HEK293 (cell line): ENCODE results near the gene CD74.

Experiments
- ZNF114 ChIP-seq: fragments of 450-650 bp; formaldehyde crosslinking; IDR thresholded peaks from 2 replicates; pipeline ENCODE4 v1.5.0; 2017; ENCODE audit warnings: missing biosample characterization, missing genetic modification characterization
- TF ChIP-seq, protein P1 (sequence below): fragments of 450-650 bp; formaldehyde crosslinking; IDR thresholded peaks from 2 replicates; pipeline ENCODE4 v1.5.1; 2016; ENCODE audit warnings: missing biosample characterization, missing genetic modification characterization
- TF ChIP-seq, protein P2 (sequence below): fragments of 450-650 bp; formaldehyde crosslinking; IDR thresholded peaks from 2 replicates; pipeline ENCODE4 v1.5.1; 2016; ENCODE audit warnings: missing biosample characterization, missing genetic modification characterization

DNA sequence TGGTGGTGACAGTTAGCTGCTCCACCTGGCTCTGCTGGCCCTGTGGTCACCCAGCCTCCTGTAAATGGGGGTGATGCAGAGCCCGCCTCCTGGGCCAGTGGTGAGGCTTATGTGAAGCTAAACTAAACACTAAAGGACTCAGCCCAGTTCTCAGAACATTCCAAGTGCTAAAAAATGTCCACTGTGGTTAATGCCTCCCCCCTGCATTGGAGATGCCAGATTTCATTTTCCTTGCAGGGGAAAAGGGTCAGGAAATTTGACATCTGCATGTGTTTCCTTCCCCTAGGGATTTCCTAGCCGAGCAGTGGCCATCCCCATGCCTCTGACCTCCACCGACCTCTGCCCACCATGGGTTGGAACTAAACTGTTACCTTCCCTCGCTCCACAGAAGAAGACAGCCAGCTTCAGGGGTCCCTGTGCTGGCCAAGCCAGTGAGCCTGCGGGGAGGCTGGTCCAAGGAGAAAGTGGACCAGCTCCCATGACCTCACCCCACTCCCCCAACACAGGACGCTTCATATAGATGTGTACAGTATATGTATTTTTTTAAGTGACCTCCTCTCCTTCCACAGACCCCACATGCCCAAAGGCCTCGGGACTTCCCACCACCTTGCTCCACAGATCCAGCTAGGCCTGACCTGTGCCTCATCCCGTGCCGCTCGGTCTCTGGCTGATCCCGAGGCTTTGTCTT is 13.0 kb downstream of the CD74 start:
- TF ChIP-seq, protein P1, sequence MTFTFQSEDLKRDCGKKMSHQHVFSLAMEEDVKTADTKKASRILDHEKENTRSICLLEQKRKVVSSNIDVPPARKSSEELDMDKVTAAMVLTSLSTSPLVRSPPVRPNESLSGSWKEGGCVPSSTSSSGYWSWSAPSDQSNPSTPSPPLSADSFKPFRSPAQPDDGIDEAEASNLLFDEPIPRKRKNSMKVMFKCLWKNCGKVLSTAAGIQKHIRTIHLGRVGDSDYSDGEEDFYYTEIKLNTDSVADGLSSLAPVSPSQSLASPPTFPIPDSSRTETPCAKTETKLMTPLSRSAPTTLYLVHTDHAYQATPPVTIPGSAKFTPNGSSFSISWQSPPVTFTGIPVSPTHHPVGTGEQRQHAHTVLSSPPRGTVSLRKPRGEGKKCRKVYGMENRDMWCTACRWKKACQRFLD: no peak
- no peak for TF ChIP-seq ZNF114 (tag by site-specific recombination)
- TF ChIP-seq, protein P2, sequence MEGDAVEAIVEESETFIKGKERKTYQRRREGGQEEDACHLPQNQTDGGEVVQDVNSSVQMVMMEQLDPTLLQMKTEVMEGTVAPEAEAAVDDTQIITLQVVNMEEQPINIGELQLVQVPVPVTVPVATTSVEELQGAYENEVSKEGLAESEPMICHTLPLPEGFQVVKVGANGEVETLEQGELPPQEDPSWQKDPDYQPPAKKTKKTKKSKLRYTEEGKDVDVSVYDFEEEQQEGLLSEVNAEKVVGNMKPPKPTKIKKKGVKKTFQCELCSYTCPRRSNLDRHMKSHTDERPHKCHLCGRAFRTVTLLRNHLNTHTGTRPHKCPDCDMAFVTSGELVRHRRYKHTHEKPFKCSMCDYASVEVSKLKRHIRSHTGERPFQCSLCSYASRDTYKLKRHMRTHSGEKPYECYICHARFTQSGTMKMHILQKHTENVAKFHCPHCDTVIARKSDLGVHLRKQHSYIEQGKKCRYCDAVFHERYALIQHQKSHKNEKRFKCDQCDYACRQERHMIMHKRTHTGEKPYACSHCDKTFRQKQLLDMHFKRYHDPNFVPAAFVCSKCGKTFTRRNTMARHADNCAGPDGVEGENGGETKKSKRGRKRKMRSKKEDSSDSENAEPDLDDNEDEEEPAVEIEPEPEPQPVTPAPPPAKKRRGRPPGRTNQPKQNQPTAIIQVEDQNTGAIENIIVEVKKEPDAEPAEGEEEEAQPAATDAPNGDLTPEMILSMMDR (tag by site-specific recombination): no peak
